GM10847 (cell line): ENCODE measurements around the gene SLC25A14.
A peak's percentile ranks its signal among the peaks of the same experiment; 100 is the strongest.

Experiments
- POLR2A ChIP-seq: IDR thresholded peaks from 2 replicates; pipeline ENCODE4 v1.6.1; 2011; ENCODE audit not compliant: insufficient read length; ENCODE audit errors: extremely low read depth

SLC25A14 gene

GRCh38 chrX:130347321-130347720 is 7.6 kb downstream of the SLC25A14 start:
- no peak for TF ChIP-seq POLR2A

GRCh38 chrX:130351567-130351966 is 11.8 kb downstream of the SLC25A14 start:
- no peak for TF ChIP-seq POLR2A

- no peak for TF ChIP-seq POLR2A
Observed at GRCh38 chrX:130376077-130376476, 36.4 kb downstream of the SLC25A14 start.

- TF ChIP-seq POLR2A, result no peak
Observed at GRCh38 chrX:130378024-130378669, 38.4 kb downstream of the SLC25A14 start.

- TF ChIP-seq POLR2A, result no peak
Observed at GRCh38 chrX:130385520-130385919, 45.8 kb downstream of the SLC25A14 start, which contains the start of gene GPR119. TSS of gene GPR119 (minus strand) at chrX:130385674. CDS start at chrX:130385447, 227 bp downstream.

- TF ChIP-seq POLR2A, result no peak
Observed at GRCh38 chrX:130386408-130386808, 46.7 kb downstream of the SLC25A14 start.

- no peak for TF ChIP-seq POLR2A
Observed at GRCh38 chrX:130393451-130394074, 53.8 kb downstream of the SLC25A14 start.

GRCh38 chrX:130395341-130395740 is 55.6 kb downstream of the SLC25A14 start:
- TF ChIP-seq POLR2A, result no peak

GRCh38 chrX:130401415-130402207 is 61.9 kb downstream of the SLC25A14 start, which contains the start of gene RBMX2:
TSS of gene RBMX2 (plus strand) at chrX:130401987. CDS start at chrX:130402033, 46 bp downstream.
- TF ChIP-seq POLR2A, result peak; percentile 40

- no peak for TF ChIP-seq POLR2A
Observed at GRCh38 chrX:130402208-130402684, 62.5 kb downstream of the SLC25A14 start.

GRCh38 chrX:130413415-130413814 is 73.7 kb downstream of the SLC25A14 start:
- TF ChIP-seq POLR2A, result no peak

GRCh38 chrX:130414800-130415199 is 75.1 kb downstream of the SLC25A14 start:
- no peak for TF ChIP-seq POLR2A

- TF ChIP-seq POLR2A, result no peak
Observed at GRCh38 chrX:130415201-130415600, 75.5 kb downstream of the SLC25A14 start.

GRCh38 chrX:130416785-130417184 is 77.1 kb downstream of the SLC25A14 start:
- TF ChIP-seq POLR2A, result no peak

GRCh38 chrX:130418066-130418465 is 78.3 kb downstream of the SLC25A14 start:
- TF ChIP-seq POLR2A, result no peak

- no peak for TF ChIP-seq POLR2A
Observed at GRCh38 chrX:130418740-130419139, 79.0 kb downstream of the SLC25A14 start.

- no peak for TF ChIP-seq POLR2A
Observed at GRCh38 chrX:130419263-130419662, 79.5 kb downstream of the SLC25A14 start.
